Measurements from ENCODE around the gene TMEM51. TPM values are rescaled to one million over a fixed set of nuclear protein-coding genes. Genes with fewer than 3 reads are reported as not detected.

The TMEM51 gene
- total RNA-seq, 1 donor from 2014 or later = 4.1 TPM

DNA sequence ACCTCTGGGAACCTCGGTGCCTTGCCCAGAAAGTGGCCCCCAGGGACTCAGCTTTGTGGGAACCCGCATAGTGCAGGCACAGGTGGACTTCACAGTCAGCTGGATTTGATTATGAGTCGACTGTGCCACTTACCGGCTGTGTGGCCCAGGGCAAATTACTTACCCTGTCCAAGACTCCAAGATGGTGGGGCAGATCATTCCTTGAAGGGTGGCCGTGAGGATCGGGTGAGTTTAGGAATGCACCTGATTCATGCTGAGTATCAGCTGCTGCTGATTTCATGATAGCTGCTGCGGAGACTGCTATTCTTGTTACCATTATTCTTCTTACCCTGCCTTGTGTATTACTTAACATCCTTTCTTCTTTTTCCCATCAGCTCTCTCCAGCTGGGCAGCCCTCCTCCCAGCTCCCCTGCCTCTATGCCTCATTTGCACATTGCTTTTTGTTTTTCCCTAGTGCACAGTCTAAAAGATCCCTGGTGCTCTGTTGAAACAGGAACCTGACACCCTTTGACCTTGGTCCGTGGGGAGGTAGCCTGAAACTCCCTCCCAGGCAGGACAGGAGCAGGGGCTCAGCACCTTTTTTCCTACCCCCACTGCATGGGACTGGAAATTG lies 53.0 kb downstream of the TMEM51 start:
- no peak overlapping the region for H3K27ac ChIP-seq (replicated peaks)
- H3K4me3 ChIP-seq = no peak overlapping the region
- H3K36me3 ChIP-seq = no peaks in the 10 kb centered on the region
- H3K4me1 ChIP-seq = peaks cover 42% of the 10 kb centered on the region
- no peaks in the 10 kb centered on the region for H3K9me3 ChIP-seq (replicated peaks)
- intact Hi-C loops (cut with micrococcal nuclease) = no loop called here
- H3K27me3 ChIP-seq (ENCODE audit: low read depth) = no peaks in the 10 kb centered on the region
- TF ChIP-seq, protein P1, sequence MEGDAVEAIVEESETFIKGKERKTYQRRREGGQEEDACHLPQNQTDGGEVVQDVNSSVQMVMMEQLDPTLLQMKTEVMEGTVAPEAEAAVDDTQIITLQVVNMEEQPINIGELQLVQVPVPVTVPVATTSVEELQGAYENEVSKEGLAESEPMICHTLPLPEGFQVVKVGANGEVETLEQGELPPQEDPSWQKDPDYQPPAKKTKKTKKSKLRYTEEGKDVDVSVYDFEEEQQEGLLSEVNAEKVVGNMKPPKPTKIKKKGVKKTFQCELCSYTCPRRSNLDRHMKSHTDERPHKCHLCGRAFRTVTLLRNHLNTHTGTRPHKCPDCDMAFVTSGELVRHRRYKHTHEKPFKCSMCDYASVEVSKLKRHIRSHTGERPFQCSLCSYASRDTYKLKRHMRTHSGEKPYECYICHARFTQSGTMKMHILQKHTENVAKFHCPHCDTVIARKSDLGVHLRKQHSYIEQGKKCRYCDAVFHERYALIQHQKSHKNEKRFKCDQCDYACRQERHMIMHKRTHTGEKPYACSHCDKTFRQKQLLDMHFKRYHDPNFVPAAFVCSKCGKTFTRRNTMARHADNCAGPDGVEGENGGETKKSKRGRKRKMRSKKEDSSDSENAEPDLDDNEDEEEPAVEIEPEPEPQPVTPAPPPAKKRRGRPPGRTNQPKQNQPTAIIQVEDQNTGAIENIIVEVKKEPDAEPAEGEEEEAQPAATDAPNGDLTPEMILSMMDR (IDR thresholded peaks at IDR 0.05; ENCODE audit: borderline replicate concordance) = no peak
- no peak for DNase-seq

- H3K36me3 ChIP-seq = no peaks in the 10 kb centered on the region
- intact Hi-C loops (cut with micrococcal nuclease) = no loop called here
- H3K4me1 ChIP-seq = peaks cover 39% of the 10 kb centered on the region
- TF ChIP-seq, protein P1 (IDR thresholded peaks at IDR 0.05; ENCODE audit: borderline replicate concordance) = no peak
- H3K27ac ChIP-seq (replicated peaks) = no peak overlapping the region
- H3K9me3 ChIP-seq (replicated peaks) = no peaks in the 10 kb centered on the region
- no peaks in the 10 kb centered on the region for H3K27me3 ChIP-seq (ENCODE audit: low read depth)
- H3K4me3 ChIP-seq = no peak overlapping the region
- DNase-seq = no peak
These were observed 53.7 kb downstream of the TMEM51 start for GRCh38 chr1:15207031-15207828.

DNA sequence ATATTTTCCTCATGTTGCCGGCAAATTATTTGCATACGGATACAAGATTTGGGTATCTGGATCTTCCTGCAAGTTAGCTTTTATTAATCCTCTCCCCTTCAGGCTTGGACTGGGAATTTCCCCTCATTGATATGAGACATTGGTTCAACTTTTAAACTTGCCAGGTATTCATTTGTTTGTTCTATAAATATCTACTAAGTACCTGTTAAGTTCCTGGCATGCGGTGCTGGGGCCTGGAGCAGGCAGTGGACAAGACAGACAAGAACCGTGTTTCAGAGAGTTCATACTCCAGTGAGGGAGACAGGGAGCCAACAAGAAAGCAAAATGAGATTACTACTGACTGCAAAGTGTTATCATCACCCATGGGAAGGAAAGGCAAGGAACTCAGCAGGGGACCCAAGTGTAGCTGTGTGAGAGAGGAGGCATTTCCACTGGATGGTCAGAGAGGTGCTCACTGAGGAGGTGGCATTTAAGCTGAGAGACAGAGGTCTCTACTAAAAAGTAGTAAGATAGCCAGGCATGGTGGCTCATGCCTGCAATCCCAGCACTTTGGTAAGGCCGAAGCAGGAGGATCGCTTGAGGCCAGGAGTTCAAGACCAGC lies 54.4 kb downstream of the TMEM51 start:
- Histone ChIP-seq H3K4me3 (no peak overlapping the region), H3K9me3 (replicated peaks) (no peaks in the 10 kb centered on the region), H3K36me3 (no peaks in the 10 kb centered on the region), H3K27ac (replicated peaks) (no peak overlapping the region), H3K27me3 (ENCODE audit: low read depth) (no peaks in the 10 kb centered on the region), H3K4me1 (peaks cover 46% of the 10 kb centered on the region)
- TF ChIP-seq, protein P1 (IDR thresholded peaks at IDR 0.05; ENCODE audit: borderline replicate concordance) = no peak
- no peak for DNase-seq
- intact Hi-C loops (cut with micrococcal nuclease) = no loop called here

GRCh38 chr1:15210651-15211375 lies 57.3 kb downstream of the TMEM51 start:
- Histone ChIP-seq H3K27me3 (ENCODE audit: low read depth) (no peaks in the 10 kb centered on the region), H3K4me1 (peaks cover 62% of the 10 kb centered on the region), H3K27ac (replicated peaks) (peak overlapping the region; percentile 58), H3K9me3 (replicated peaks) (no peaks in the 10 kb centered on the region), H3K36me3 (no peaks in the 10 kb centered on the region), H3K4me3 (no peak overlapping the region)
- intact Hi-C loops (cut with micrococcal nuclease) = loop anchor here (10.0 kb wide), 1 partner anchor 86 kb away; no protein-coding TSS in a partner anchor
- DNase-seq = no peak
- TF ChIP-seq, protein P1 (IDR thresholded peaks at IDR 0.05; ENCODE audit: borderline replicate concordance) = no peak

DNA sequence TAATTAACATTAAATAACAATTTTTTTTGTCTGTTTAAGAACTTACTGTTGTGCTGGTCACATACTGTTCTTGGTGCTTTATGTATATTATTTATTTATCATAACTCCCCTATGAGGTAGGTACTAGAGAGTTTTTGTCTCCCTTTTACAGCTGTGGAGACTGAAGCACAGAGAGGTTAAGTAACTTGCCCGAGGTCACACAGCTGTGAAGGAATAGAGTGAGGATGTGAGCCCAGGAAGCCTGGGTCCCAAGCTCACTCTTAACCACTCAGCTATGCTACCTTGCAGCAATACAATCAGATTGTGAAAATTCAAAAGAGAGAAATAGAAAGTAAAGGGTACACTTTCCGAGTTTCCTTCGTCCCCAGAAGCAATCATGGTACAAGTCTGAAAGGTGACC lies 57.9 kb downstream of the TMEM51 start:
- DNase-seq = no peak
- H3K27me3 ChIP-seq (ENCODE audit: low read depth) = no peaks in the 10 kb centered on the region
- intact Hi-C loops (cut with micrococcal nuclease) = loop anchor here (10.0 kb wide), 1 partner anchor 87 kb away; no protein-coding TSS in a partner anchor
- H3K9me3 ChIP-seq (replicated peaks) = no peaks in the 10 kb centered on the region
- H3K4me3 ChIP-seq = no peak overlapping the region
- peaks cover 60% of the 10 kb centered on the region for H3K4me1 ChIP-seq
- H3K36me3 ChIP-seq = no peaks in the 10 kb centered on the region
- H3K27ac ChIP-seq (replicated peaks) = peak overlapping the region; percentile 58
- TF ChIP-seq, protein P1 (IDR thresholded peaks at IDR 0.05; ENCODE audit: borderline replicate concordance) = no peak
